ENCODE data around the gene NOVA1. TPM values are rescaled to one million over a fixed set of nuclear protein-coding genes. Genes with fewer than 3 reads are reported as not detected.

Gene NOVA1
- total RNA-seq, 1 experiment from 2014 or later = 11.6 TPM

DNA sequence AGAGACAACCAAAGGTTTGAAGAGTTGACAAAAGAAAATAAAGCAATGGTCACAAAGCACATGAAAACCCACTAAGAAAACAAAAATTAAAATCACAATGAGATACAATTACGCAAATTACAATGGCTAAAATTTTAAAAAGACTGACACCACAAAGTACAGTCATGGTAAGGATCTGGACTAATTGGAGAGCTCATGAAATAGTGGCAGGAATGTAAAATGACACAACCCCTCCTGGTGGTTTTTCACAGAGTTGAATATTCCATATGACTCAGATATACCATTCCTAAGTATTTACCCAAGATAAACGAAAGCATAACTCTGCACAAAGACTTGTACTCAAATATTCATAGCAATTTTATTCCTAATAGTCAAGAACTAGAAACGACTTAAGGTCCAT is 65.9 kb downstream of the NOVA1 start:
- POLR2A ChIA-PET = no interaction called here
- Mint-ChIP-seq H3K4me3 (no peak overlapping the region), H3K27me3 (ENCODE audit: low read depth) (no peaks in the 10 kb centered on the region), H3K9me3 (no peaks in the 10 kb centered on the region), H3K36me3 (no peaks in the 10 kb centered on the region; the same call in 1 of the 2 replicates), H3K4me1 (peaks cover 25% of the 10 kb centered on the region), H3K27ac (no peak overlapping the region)
- TF ChIP-seq ETV6 (CRISPR knock-in tag; IDR thresholded peaks at IDR 0.05) = no peak
- no peak for TF ChIP-seq HMGA2 (CRISPR knock-in tag; IDR thresholded peaks at IDR 0.05)
- no peak for TF ChIP-seq SP1 (CRISPR knock-in tag; conservative IDR thresholded peaks at IDR 0.05)
- TF ChIP-seq NFATC4 (CRISPR knock-in tag; IDR thresholded peaks at IDR 0.05) = no peak
- CTCF ChIA-PET = interaction anchor here (0.5 kb wide), 1 partner anchor 8 kb away, joined by 4 read pairs; no protein-coding TSS in a partner anchor
- DNase-seq (ENCODE audit: low spot score) (no peak), ATAC-seq (no peak; the same call in 1 of the 2 replicates)

DNA sequence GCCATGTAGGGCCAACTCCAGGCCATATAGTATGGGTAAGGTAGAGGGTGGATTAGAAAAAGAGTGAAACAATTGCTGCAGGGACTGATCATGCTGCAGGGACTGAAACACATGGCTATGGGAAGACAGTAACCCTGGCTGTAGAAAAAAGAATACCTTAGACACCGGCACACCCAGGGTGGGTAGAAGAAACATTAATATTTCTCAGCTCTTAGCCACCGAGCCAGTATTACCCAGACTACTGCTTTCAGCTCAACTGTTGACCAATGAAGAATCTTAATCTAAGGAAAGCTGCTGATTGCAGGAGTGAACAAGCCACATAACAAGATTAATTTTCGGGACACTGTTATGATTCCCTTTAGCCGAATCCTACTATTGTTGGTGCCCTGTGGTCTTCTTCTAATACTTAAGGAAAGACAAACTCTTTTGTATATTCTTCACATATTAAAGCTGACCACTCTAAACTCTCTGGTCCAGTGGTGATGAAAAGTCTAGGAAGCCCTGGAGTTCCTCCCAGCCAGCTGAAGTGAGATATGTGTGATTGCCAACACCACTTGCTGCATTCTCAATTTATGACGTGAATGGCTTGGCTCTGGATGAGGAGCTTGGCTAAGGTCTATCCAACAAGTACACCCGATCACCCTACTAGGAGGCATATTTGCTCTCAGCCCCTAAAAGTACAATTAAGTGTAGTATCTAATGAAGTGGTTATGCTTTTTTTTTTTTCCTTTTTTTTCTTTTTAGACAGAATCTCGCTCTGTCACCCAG is 69.2 kb downstream of the NOVA1 start:
- no peaks in the 10 kb centered on the region for H3K9me3 Mint-ChIP-seq
- ATAC-seq (no peak), DNase-seq (ENCODE audit: low spot score) (no peak)
- H3K4me1 Mint-ChIP-seq = peaks cover 23% of the 10 kb centered on the region
- POLR2A ChIA-PET = interaction anchor here (0.7 kb wide), 1 partner anchor 751 kb away, joined by 3 read pairs; no protein-coding TSS in a partner anchor
- H3K27ac Mint-ChIP-seq = no peak overlapping the region
- H3K4me3 Mint-ChIP-seq = no peak overlapping the region
- no peaks in the 10 kb centered on the region for H3K27me3 Mint-ChIP-seq (ENCODE audit: low read depth)
- CTCF ChIA-PET = no interaction called here
- H3K36me3 Mint-ChIP-seq = no peaks in the 10 kb centered on the region; the same call in 1 of the 2 replicates
- TF ChIP-seq, protein P1, sequence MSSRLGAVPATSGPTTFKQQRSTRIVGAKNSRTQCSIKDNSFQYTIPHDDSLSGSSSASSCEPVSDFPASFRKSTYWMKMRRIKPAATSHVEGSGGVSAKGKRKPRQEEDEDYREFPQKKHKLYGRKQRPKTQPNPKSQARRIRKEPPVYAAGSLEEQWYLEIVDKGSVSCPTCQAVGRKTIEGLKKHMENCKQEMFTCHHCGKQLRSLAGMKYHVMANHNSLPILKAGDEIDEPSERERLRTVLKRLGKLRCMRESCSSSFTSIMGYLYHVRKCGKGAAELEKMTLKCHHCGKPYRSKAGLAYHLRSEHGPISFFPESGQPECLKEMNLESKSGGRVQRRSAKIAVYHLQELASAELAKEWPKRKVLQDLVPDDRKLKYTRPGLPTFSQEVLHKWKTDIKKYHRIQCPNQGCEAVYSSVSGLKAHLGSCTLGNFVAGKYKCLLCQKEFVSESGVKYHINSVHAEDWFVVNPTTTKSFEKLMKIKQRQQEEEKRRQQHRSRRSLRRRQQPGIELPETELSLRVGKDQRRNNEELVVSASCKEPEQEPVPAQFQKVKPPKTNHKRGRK (CRISPR knock-in tag; IDR thresholded peaks at IDR 0.05; ENCODE audit: borderline replicate concordance) = no peak
- TF ChIP-seq KAT7 (CRISPR knock-in tag; IDR thresholded peaks at IDR 0.05; ENCODE audit: borderline replicate concordance) (no peak), EMX1 (CRISPR knock-in tag; IDR thresholded peaks at IDR 0.05) (no peak), TEAD4 (CRISPR knock-in tag; IDR thresholded peaks at IDR 0.05) (no peak), MYBL2 (CRISPR knock-in tag; IDR thresholded peaks at IDR 0.05) (no peak), CBFB (CRISPR knock-in tag; IDR thresholded peaks at IDR 0.05; ENCODE audit: low read depth) (no peak), NFE2L1 (CRISPR knock-in tag; IDR thresholded peaks at IDR 0.05) (no peak), NR1H2 (CRISPR knock-in tag; IDR thresholded peaks at IDR 0.05) (no peak), RELA (CRISPR knock-in tag; IDR thresholded peaks at IDR 0.05; ENCODE audit: borderline replicate concordance) (no peak)
- TF ChIP-seq, protein P2, sequence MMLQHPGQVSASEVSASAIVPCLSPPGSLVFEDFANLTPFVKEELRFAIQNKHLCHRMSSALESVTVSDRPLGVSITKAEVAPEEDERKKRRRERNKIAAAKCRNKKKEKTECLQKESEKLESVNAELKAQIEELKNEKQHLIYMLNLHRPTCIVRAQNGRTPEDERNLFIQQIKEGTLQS (CRISPR knock-in tag; conservative IDR thresholded peaks at IDR 0.05) = no peak
- TF ChIP-seq, protein P3, sequence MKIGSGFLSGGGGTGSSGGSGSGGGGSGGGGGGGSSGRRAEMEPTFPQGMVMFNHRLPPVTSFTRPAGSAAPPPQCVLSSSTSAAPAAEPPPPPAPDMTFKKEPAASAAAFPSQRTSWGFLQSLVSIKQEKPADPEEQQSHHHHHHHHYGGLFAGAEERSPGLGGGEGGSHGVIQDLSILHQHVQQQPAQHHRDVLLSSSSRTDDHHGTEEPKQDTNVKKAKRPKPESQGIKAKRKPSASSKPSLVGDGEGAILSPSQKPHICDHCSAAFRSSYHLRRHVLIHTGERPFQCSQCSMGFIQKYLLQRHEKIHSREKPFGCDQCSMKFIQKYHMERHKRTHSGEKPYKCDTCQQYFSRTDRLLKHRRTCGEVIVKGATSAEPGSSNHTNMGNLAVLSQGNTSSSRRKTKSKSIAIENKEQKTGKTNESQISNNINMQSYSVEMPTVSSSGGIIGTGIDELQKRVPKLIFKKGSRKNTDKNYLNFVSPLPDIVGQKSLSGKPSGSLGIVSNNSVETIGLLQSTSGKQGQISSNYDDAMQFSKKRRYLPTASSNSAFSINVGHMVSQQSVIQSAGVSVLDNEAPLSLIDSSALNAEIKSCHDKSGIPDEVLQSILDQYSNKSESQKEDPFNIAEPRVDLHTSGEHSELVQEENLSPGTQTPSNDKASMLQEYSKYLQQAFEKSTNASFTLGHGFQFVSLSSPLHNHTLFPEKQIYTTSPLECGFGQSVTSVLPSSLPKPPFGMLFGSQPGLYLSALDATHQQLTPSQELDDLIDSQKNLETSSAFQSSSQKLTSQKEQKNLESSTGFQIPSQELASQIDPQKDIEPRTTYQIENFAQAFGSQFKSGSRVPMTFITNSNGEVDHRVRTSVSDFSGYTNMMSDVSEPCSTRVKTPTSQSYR (CRISPR knock-in tag; IDR thresholded peaks at IDR 0.05) = no peak
- TF ChIP-seq, protein P4, sequence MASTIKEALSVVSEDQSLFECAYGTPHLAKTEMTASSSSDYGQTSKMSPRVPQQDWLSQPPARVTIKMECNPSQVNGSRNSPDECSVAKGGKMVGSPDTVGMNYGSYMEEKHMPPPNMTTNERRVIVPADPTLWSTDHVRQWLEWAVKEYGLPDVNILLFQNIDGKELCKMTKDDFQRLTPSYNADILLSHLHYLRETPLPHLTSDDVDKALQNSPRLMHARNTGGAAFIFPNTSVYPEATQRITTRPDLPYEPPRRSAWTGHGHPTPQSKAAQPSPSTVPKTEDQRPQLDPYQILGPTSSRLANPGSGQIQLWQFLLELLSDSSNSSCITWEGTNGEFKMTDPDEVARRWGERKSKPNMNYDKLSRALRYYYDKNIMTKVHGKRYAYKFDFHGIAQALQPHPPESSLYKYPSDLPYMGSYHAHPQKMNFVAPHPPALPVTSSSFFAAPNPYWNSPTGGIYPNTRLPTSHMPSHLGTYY (CRISPR knock-in tag; IDR thresholded peaks at IDR 0.05) = no peak
- TF ChIP-seq, protein P5, sequence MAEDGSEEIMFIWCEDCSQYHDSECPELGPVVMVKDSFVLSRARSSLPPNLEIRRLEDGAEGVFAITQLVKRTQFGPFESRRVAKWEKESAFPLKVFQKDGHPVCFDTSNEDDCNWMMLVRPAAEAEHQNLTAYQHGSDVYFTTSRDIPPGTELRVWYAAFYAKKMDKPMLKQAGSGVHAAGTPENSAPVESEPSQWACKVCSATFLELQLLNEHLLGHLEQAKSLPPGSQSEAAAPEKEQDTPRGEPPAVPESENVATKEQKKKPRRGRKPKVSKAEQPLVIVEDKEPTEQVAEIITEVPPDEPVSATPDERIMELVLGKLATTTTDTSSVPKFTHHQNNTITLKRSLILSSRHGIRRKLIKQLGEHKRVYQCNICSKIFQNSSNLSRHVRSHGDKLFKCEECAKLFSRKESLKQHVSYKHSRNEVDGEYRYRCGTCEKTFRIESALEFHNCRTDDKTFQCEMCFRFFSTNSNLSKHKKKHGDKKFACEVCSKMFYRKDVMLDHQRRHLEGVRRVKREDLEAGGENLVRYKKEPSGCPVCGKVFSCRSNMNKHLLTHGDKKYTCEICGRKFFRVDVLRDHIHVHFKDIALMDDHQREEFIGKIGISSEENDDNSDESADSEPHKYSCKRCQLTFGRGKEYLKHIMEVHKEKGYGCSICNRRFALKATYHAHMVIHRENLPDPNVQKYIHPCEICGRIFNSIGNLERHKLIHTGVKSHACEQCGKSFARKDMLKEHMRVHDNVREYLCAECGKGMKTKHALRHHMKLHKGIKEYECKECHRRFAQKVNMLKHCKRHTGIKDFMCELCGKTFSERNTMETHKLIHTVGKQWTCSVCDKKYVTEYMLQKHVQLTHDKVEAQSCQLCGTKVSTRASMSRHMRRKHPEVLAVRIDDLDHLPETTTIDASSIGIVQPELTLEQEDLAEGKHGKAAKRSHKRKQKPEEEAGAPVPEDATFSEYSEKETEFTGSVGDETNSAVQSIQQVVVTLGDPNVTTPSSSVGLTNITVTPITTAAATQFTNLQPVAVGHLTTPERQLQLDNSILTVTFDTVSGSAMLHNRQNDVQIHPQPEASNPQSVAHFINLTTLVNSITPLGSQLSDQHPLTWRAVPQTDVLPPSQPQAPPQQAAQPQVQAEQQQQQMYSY (CRISPR knock-in tag; IDR thresholded peaks at IDR 0.05) = no peak
- TF ChIP-seq, protein P6, sequence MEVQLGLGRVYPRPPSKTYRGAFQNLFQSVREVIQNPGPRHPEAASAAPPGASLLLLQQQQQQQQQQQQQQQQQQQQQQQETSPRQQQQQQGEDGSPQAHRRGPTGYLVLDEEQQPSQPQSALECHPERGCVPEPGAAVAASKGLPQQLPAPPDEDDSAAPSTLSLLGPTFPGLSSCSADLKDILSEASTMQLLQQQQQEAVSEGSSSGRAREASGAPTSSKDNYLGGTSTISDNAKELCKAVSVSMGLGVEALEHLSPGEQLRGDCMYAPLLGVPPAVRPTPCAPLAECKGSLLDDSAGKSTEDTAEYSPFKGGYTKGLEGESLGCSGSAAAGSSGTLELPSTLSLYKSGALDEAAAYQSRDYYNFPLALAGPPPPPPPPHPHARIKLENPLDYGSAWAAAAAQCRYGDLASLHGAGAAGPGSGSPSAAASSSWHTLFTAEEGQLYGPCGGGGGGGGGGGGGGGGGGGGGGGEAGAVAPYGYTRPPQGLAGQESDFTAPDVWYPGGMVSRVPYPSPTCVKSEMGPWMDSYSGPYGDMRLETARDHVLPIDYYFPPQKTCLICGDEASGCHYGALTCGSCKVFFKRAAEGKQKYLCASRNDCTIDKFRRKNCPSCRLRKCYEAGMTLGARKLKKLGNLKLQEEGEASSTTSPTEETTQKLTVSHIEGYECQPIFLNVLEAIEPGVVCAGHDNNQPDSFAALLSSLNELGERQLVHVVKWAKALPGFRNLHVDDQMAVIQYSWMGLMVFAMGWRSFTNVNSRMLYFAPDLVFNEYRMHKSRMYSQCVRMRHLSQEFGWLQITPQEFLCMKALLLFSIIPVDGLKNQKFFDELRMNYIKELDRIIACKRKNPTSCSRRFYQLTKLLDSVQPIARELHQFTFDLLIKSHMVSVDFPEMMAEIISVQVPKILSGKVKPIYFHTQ (CRISPR knock-in tag; IDR thresholded peaks at IDR 0.05) = no peak
- TF ChIP-seq, protein P7, sequence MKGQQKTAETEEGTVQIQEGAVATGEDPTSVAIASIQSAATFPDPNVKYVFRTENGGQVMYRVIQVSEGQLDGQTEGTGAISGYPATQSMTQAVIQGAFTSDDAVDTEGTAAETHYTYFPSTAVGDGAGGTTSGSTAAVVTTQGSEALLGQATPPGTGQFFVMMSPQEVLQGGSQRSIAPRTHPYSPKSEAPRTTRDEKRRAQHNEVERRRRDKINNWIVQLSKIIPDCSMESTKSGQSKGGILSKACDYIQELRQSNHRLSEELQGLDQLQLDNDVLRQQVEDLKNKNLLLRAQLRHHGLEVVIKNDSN (CRISPR knock-in tag; IDR thresholded peaks at IDR 0.05) = no peak
- TF ChIP-seq, protein P8, sequence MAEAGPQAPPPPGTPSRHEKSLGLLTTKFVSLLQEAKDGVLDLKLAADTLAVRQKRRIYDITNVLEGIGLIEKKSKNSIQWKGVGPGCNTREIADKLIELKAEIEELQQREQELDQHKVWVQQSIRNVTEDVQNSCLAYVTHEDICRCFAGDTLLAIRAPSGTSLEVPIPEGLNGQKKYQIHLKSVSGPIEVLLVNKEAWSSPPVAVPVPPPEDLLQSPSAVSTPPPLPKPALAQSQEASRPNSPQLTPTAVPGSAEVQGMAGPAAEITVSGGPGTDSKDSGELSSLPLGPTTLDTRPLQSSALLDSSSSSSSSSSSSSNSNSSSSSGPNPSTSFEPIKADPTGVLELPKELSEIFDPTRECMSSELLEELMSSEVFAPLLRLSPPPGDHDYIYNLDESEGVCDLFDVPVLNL (CRISPR knock-in tag; IDR thresholded peaks at IDR 0.05; ENCODE audit: borderline replicate concordance, low read depth) = no peak

All from WTC11 (cell line).